OCI-LY7 (cell line): ENCODE measurements around the gene IER5L. TPM values are rescaled to one million over a fixed set of nuclear protein-coding genes. Genes with fewer than 3 reads are reported as not detected.

ENCODE experiments used
- BruUV-seq: library from RNA; stranded (reverse); fragments of 400-500 nt; replicated peaks from 2 replicates; lab custom pipeline; 2021; lab: Mats Ljungman, UMichigan
- CTCF ChIA-PET: fragments of 300-600 bp; sonication (Branson Sonifier 250); formaldehyde crosslinking; loops from one replicate; lab custom pipeline; 2022; ENCODE audit warnings: antibody characterized with exemption; ENCODE audit not compliant: unreplicated experiment; lab: Charles Lee
- POLR2A ChIA-PET: fragments of 300-600 bp; sonication (Branson Sonifier 250); formaldehyde crosslinking; loops from one replicate; lab custom pipeline; 2022; ENCODE audit warnings: antibody characterized with exemption; lab: Charles Lee
- DNase-seq: peaks from one replicate; pipeline ENCODE4 v3.0.0-alpha.2; 2015; ENCODE audit warnings: low spot score
- H2AFZ ChIP-seq: fragments of 200-600 bp; sonication (generic), shearing (Covaris generic); 2 replicates; pipeline ENCODE4 v1.6.1; 2014; ENCODE audit warnings: mild to moderate bottlenecking, antibody characterized with exemption, low read length, moderate library complexity
- H3K27ac ChIP-seq: fragments of 200-600 bp; sonication (generic); 2 replicates; pipeline ENCODE4 v1.5.1; 2014; ENCODE audit warnings: mixed run types, low read depth, mild to moderate bottlenecking, moderate library complexity, low read length, inconsistent platforms; ENCODE audit not compliant: poor library complexity, severe bottlenecking
- H3K36me3 ChIP-seq: fragments of 200-600 bp; sonication (generic); 2 replicates; pipeline ENCODE4 v1.6.1; 2014; ENCODE audit warnings: mild to moderate bottlenecking, antibody characterized with exemption, low read length, moderate library complexity, mixed read lengths; ENCODE audit not compliant: insufficient read depth
- H3K4me1 ChIP-seq: fragments of 200-600 bp; sonication (generic); 2 replicates; pipeline ENCODE4 v1.5.1; 2014; ENCODE audit warnings: mild to moderate bottlenecking, low read length; ENCODE audit not compliant: insufficient read depth, poor library complexity, severe bottlenecking
- H3K4me2 ChIP-seq: fragments of 200-600 bp; sonication (generic); 2 replicates; pipeline ENCODE4 v1.6.1; 2014; ENCODE audit warnings: mild to moderate bottlenecking, low read length
- H3K4me3 ChIP-seq: fragments of 200-600 bp; sonication (generic); 2 replicates; pipeline ENCODE4 v1.5.1; 2014; ENCODE audit warnings: mild to moderate bottlenecking, low read depth, low read length; ENCODE audit not compliant: poor library complexity, severe bottlenecking
- H3K79me2 ChIP-seq: fragments of 200-600 bp; sonication (generic); 2 replicates; pipeline ENCODE4 v1.6.1; 2016; ENCODE audit warnings: low read depth, mild to moderate bottlenecking, low read length, moderate library complexity, mixed read lengths; ENCODE audit not compliant: insufficient read depth
- H3K9me2 ChIP-seq: fragments of 200-600 bp; sonication (generic); 2 replicates; pipeline ENCODE4 v1.6.1; 2016; ENCODE audit warnings: mild to moderate bottlenecking, low read length, mixed read lengths; ENCODE audit not compliant: insufficient read depth
- H3K9me3 ChIP-seq: fragments of 200-600 bp; sonication (generic); 2 replicates; pipeline ENCODE4 v1.6.1; 2014; ENCODE audit warnings: mild to moderate bottlenecking, mixed run types, low read length, mixed read lengths
- H4K20me1 ChIP-seq: fragments of 200-600 bp; sonication (generic); 2 replicates; pipeline ENCODE4 v1.6.1; 2014; ENCODE audit warnings: mild to moderate bottlenecking, antibody characterized with exemption, low read length, moderate library complexity, mixed read lengths; ENCODE audit not compliant: insufficient read depth
- CTCF ChIP-seq: fragments of 200-600 bp; sonication (generic); conservative IDR thresholded peaks from 2 replicates; pipeline ENCODE4 v1.5.1; 2014; ENCODE audit warnings: mild to moderate bottlenecking, antibody characterized with exemption, low read length, moderate library complexity, mixed read lengths
- EZH2phosphoT487 ChIP-seq: fragments of 200-600 bp; sonication (generic); IDR thresholded peaks from 2 replicates; pipeline ENCODE4 v1.6.1; 2018; ENCODE audit warnings: low read depth, borderline replicate concordance, mild to moderate bottlenecking, mixed run types, antibody characterized with exemption, low read length, moderate library complexity, mixed read lengths
- intact Hi-C: fragments of 100-400 bp; cut with micrococcal nuclease; formaldehyde crosslinking; loops from one replicate; pipeline ENCODE4 v1.10.0; 2022; ENCODE audit not compliant: unreplicated experiment
- total RNA-seq, 2 experiments: library from RNA; depleted of rRNA in 1 of 2; stranded (reverse); fragments of >200 nt in 1 of 2; shearing (Covaris generic) in 1 of 2; gene quantifications; 2 replicates each; pipeline ENCODE4 v1.2.3, GENCODE V29; 2014 to 2022

The IER5L gene
- total RNA-seq, 2 experiments from 2014 or later: 2.8 to 21.2 TPM

- Histone ChIP-seq H3K79me2 (no peaks in the 10 kb centered on the region; the same call in 1 of the 2 replicates), H3K36me3 (peaks cover 46% of the 10 kb centered on the region), H3K4me3 (peak overlapping the region; percentile 64), H2AFZ (no peak overlapping the region; the same call in 1 of the 2 replicates), H3K27ac (peak overlapping the region; percentile 91), H3K4me1 (peaks cover 53% of the 10 kb centered on the region), H4K20me1 (no peaks in the 10 kb centered on the region), H3K9me3 (no peaks in the 10 kb centered on the region), H3K9me2 (no peaks in the 10 kb centered on the region), H3K4me2 (peak overlapping the region; percentile 98)
- ChIA-PET POLR2A (interaction anchor here (0.8 to 2.0 kb wide), 3 partner anchors 8 to 37 kb away, joined by 3 to 7 read pairs (median 6); no protein-coding TSS in a partner anchor), CTCF (interaction anchor here (0.6 to 1.6 kb wide), 5 partner anchors 9 to 441 kb away, joined by 3 to 9 read pairs (median 3); partner anchors contain the start of gene IER5L)
- no peak for TF ChIP-seq EZH2phosphoT487
- TF ChIP-seq CTCF: no peak
- no TSS peak for BruUV-seq
- DNase-seq: peak; percentile 42
- intact Hi-C loops: loop anchor here (5.0 kb wide), 1 partner anchor 132 kb away; no protein-coding TSS in a partner anchor
Observed at GRCh38 chr9:129140397-129141065, 37.5 kb downstream of the IER5L start.

GRCh38 chr9:129139993-129140396 lies 38.1 kb downstream of the IER5L start:
- H3K27ac ChIP-seq: peak overlapping the region; percentile 91
- no peaks in the 10 kb centered on the region; the same call in 1 of the 2 replicates for H3K79me2 ChIP-seq
- intact Hi-C loops: loop anchor here (1.0 to 5.0 kb wide), 3 partner anchors 34 to 471 kb away; no protein-coding TSS in a partner anchor
- no peaks in the 10 kb centered on the region for H3K9me2 ChIP-seq
- TF ChIP-seq CTCF (no peak), EZH2phosphoT487 (no peak)
- H4K20me1 ChIP-seq: no peaks in the 10 kb centered on the region
- no TSS peak for BruUV-seq
- peak overlapping the region; percentile 98 for H3K4me2 ChIP-seq
- peaks cover 53% of the 10 kb centered on the region for H3K4me1 ChIP-seq
- H3K4me3 ChIP-seq: peak overlapping the region; percentile 64
- ChIA-PET POLR2A (interaction anchor here (0.8 to 2.0 kb wide), 4 partner anchors 9 to 37 kb away, joined by 3 to 7 read pairs (median 6); no protein-coding TSS in a partner anchor), CTCF (interaction anchor here (0.6 to 1.6 kb wide), 7 partner anchors 9 to 484 kb away, joined by 3 to 9 read pairs (median 3); partner anchors contain the start of gene IER5L)
- H3K9me3 ChIP-seq: no peaks in the 10 kb centered on the region
- H2AFZ ChIP-seq: peak overlapping the region; percentile 36; the same call in 1 of the 2 replicates
- peak; percentile 96 for DNase-seq
- H3K36me3 ChIP-seq: peaks cover 49% of the 10 kb centered on the region
